Measurements from ENCODE around the gene NOX5. TPM values are rescaled to one million over a fixed set of nuclear protein-coding genes. Genes with fewer than 3 reads are reported as not detected.
"Not testable (repeated sequence)": the region's sequence is repeated elsewhere in the genome, so short reads cannot be mapped to it uniquely, and the experiment has no call there.

Gene NOX5
- total and polyA plus RNA-seq, 10 donors, result 0.36 to 29.2 (median 13.5) TPM

GRCh38 chr15:68969298-68969697 is 45.2 kb upstream of the NOX5 start:
- Histone ChIP-seq H3K27ac (no peak overlapping the region), H3K4me1 (peaks cover 0 to 10% (median 3%) of the 10 kb centered on the region in 6 donors), H3K9me3 (peaks cover 0 to 25% (median 21%) of the 10 kb centered on the region in 8 donors), H3K4me3 (no peak overlapping the region), H3K36me3 (no peaks in the 10 kb centered on the region), H3K27me3 (replicated peaks in 1 of 7) (no peaks in the 10 kb centered on the region)
- TF ChIP-seq POLR2A (IDR thresholded peaks at IDR 0.05), result no peak
- TF ChIP-seq CTCF (IDR thresholded peaks at IDR 0.05 in 8 of 11, conservative IDR thresholded peaks at IDR 0.05 in 3 of 11), result no peak
- TF ChIP-seq POLR2AphosphoS5 (IDR thresholded peaks at IDR 0.05), result no peak
- no peak for DNase-seq
- intact Hi-C loops (cut with DNase I; ENCODE audit: low total_unique reads), result no loop called here

GRCh38 chr15:68972201-68973065 is 42.1 kb upstream of the NOX5 start:
- no peak for DNase-seq
- TF ChIP-seq POLR2AphosphoS5 (IDR thresholded peaks at IDR 0.05) (no peak), CTCF (IDR thresholded peaks at IDR 0.05 in 8 of 11, conservative IDR thresholded peaks at IDR 0.05 in 3 of 11) (no peak), POLR2A (IDR thresholded peaks at IDR 0.05) (no peak)
- H3K4me3 ChIP-seq, result no peak overlapping the region
- peaks cover 0 to 43% (median 33%) of the 10 kb centered on the region in 8 donors for H3K9me3 ChIP-seq
- no peak overlapping the region for H3K27ac ChIP-seq
- peaks cover 0 to 6% (median 0%) of the 10 kb centered on the region in 6 donors for H3K4me1 ChIP-seq
- H3K27me3 ChIP-seq (replicated peaks in 1 of 7), result peaks cover 0 to 10% (median 0%) of the 10 kb centered on the region in 7 donors
- intact Hi-C loops (cut with DNase I; ENCODE audit: low total_unique reads), result no loop called here
- WGBS, 5 donors, result 29 to 41% (median 32%) methylated on average over 4 of the region's 4 CpGs
- no peaks in the 10 kb centered on the region for H3K36me3 ChIP-seq

GRCh38 chr15:68975651-68976160 is 38.8 kb upstream of the NOX5 start:
- Histone ChIP-seq H3K27me3 (replicated peaks in 1 of 7) (peaks cover 0 to 18% (median 0%) of the 10 kb centered on the region in 7 donors), H3K9me3 (peaks cover 0 to 24% (median 14%) of the 10 kb centered on the region in 8 donors)
- intact Hi-C loops (cut with DNase I; ENCODE audit: low total_unique reads); H3K36me3 ChIP-seq; DNase-seq; H3K4me3 ChIP-seq; H3K27ac ChIP-seq; H3K4me1 ChIP-seq: not testable (repeated sequence)
- WGBS, 5 donors, result 95 to 97% (median 95%) methylated on average over 11 to 26 of the region's 26 CpGs

GRCh38 chr15:68977426-68977825 is 37.1 kb upstream of the NOX5 start:
- DNase-seq; intact Hi-C loops (cut with DNase I; ENCODE audit: low total_unique reads); H3K27ac ChIP-seq; H3K4me3 ChIP-seq; H3K36me3 ChIP-seq; H3K4me1 ChIP-seq: not testable (repeated sequence)
- peaks cover 0 to 21% (median 0%) of the 10 kb centered on the region in 7 donors for H3K27me3 ChIP-seq (replicated peaks in 1 of 7)
- 92 to 96% (median 93%) methylated on average over 10 of the region's 10 CpGs for WGBS, 5 donors
- H3K9me3 ChIP-seq, result peaks cover 0 to 24% (median 14%) of the 10 kb centered on the region in 8 donors

- WGBS, 5 donors, result 70 to 90% (median 82%) methylated on average over 3 of the region's 3 CpGs
- intact Hi-C loops (cut with DNase I; ENCODE audit: low total_unique reads), result no loop called here
- Histone ChIP-seq H3K27me3 (replicated peaks in 1 of 7) (peaks cover 0 to 21% (median 0%) of the 10 kb centered on the region in 7 donors), H3K36me3 (no peaks in the 10 kb centered on the region), H3K27ac (no peak overlapping the region), H3K4me1 (no peaks in the 10 kb centered on the region), H3K9me3 (peaks cover 0 to 24% (median 14%) of the 10 kb centered on the region in 8 donors), H3K4me3 (no peak overlapping the region)
- no peak for TF ChIP-seq POLR2AphosphoS5 (IDR thresholded peaks at IDR 0.05)
- no peak for TF ChIP-seq POLR2A (IDR thresholded peaks at IDR 0.05)
- no peak for TF ChIP-seq CTCF (IDR thresholded peaks at IDR 0.05 in 8 of 11, conservative IDR thresholded peaks at IDR 0.05 in 3 of 11)
- DNase-seq, result no peak
Observed at GRCh38 chr15:68979006-68979405, 35.5 kb upstream of the NOX5 start.
